Smooth muscle cell (in vitro differentiated cells): ENCODE data around the gene DYNC1I1. TPM values are rescaled to one million over a fixed set of nuclear protein-coding genes. Genes with fewer than 3 reads are reported as not detected.

ENCODE experiments used
- DNase-seq: peaks from one replicate; lab custom pipeline; 2025; ENCODE audit not compliant: unreplicated experiment; lab: John Stamatoyannopoulos, UW
- H2AFZ ChIP-seq: fragments of 200-600 bp; sonication (generic); 2 replicates; pipeline ENCODE4 v1.6.0; 2016; ENCODE audit warnings: antibody characterized with exemption, low read depth, mild to moderate bottlenecking
- H3F3A ChIP-seq: fragments of 200-600 bp; sonication (generic); 2 replicates; pipeline ENCODE4 v1.6.0; 2017; ENCODE audit warnings: antibody characterized with exemption, low read depth
- H3K27ac ChIP-seq: fragments of 200-600 bp; sonication (generic); 2 replicates; pipeline ENCODE4 v1.5.1; 2016; ENCODE audit warnings: low read depth, mild to moderate bottlenecking
- H3K27me3 ChIP-seq: fragments of 200-600 bp; sonication (generic); 2 replicates; pipeline ENCODE4 v1.6.1; 2016; ENCODE audit warnings: low read depth, mild to moderate bottlenecking
- H3K36me3 ChIP-seq: fragments of 200-600 bp; sonication (generic); 2 replicates; pipeline ENCODE4 v1.5.1; 2016; ENCODE audit warnings: low read depth
- H3K4me1 ChIP-seq: fragments of 200-600 bp; sonication (generic); 2 replicates; pipeline ENCODE4 v1.5.1; 2016; ENCODE audit warnings: low read depth
- H3K4me2 ChIP-seq: fragments of 200-600 bp; sonication (generic); 2 replicates; pipeline ENCODE4 v1.6.0; 2016; ENCODE audit warnings: mild to moderate bottlenecking
- H3K4me3 ChIP-seq: fragments of 200-600 bp; sonication (generic); 2 replicates; pipeline ENCODE4 v1.5.1; 2016; ENCODE audit warnings: mild to moderate bottlenecking
- H3K79me2 ChIP-seq: fragments of 200-600 bp; sonication (generic); 2 replicates; pipeline ENCODE4 v1.6.0; 2016; ENCODE audit warnings: low read depth, mild to moderate bottlenecking
- H3K9ac ChIP-seq: fragments of 200-600 bp; sonication (generic); 2 replicates; pipeline ENCODE4 v1.6.0; 2016; ENCODE audit warnings: low read depth
- H3K9me3 ChIP-seq: fragments of 200-600 bp; sonication (generic); replicated peaks from 2 replicates; pipeline ENCODE4 v1.5.1; 2016; ENCODE audit warnings: low read depth
- H4K20me1 ChIP-seq: fragments of 200-600 bp; sonication (generic); 2 replicates; pipeline ENCODE4 v1.6.0; 2016; ENCODE audit warnings: low read depth
- WGBS: methylation state at CpG from one replicate; pipeline ENCODE4 v1.1.7; 2016; ENCODE audit warnings: low lambda C conversion rate; 5-methylcytosine and 5-hydroxymethylcytosine counted together
- polyA plus RNA-seq: library from polyadenylated mRNA; unstranded; fragments of >200 nt; fragmentation: Nextera tagmentation; extraction: Ambion mirVana; gene quantifications from 2 replicates; pipeline ENCODE4 v1.2.1, GENCODE V29; 2016
- total RNA-seq: library from RNA; depleted of rRNA; stranded (reverse); fragments of >200 nt; gene quantifications from 2 replicates; pipeline ENCODE4 v1.2.3, GENCODE V29; 2014
- TF ChIP-seq, protein P1 (sequence below): fragments of 200-600 bp; sonication (generic); IDR thresholded peaks from 2 replicates; pipeline ENCODE4 v1.5.1; 2017; ENCODE audit warnings: borderline replicate concordance, mild to moderate bottlenecking, antibody characterized with exemption; ENCODE audit not compliant: insufficient read depth, poor library complexity, severe bottlenecking

The DYNC1I1 gene
- total and polyA plus RNA-seq, 2 experiments from 2014 or later: 1.1 to 2.4 TPM

DNA sequence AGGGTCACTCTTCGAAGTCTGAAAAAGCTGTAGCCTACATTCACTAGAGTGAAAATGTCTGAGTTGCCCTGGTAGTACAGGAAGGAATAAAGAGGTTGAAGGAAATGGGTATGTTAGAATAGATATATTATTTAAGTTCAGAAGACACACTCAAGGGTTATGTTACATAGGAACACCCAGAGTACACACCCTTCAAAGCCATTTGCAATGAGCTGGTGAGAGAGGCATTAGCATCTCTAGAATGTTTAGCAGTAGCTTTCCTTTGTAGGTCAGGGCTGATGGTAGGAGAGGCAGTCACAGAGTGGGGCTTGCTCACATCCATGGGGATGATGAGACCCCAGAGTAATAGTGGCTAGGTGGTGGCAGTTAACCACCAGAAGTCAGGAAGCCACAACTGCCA is 328.4 kb downstream of the DYNC1I1 start:
- H3K36me3 ChIP-seq: no peaks in the 10 kb centered on the region
- no peaks in the 10 kb centered on the region for H3K27me3 ChIP-seq
- 86% methylated on average over 1 of the region's 1 CpG for WGBS
- DNase-seq: no peak
- H3K4me3 ChIP-seq: no peak overlapping the region
- no peak overlapping the region for H3K27ac ChIP-seq
- H3F3A ChIP-seq: no peaks in the 10 kb centered on the region
- no peak overlapping the region for H3K4me2 ChIP-seq
- no peaks in the 10 kb centered on the region for H3K9me3 ChIP-seq
- no peaks in the 10 kb centered on the region for H3K4me1 ChIP-seq
- H3K79me2 ChIP-seq: no peaks in the 10 kb centered on the region
- H3K9ac ChIP-seq: no peak overlapping the region
- H2AFZ ChIP-seq: no peak overlapping the region
- TF ChIP-seq, protein P1, sequence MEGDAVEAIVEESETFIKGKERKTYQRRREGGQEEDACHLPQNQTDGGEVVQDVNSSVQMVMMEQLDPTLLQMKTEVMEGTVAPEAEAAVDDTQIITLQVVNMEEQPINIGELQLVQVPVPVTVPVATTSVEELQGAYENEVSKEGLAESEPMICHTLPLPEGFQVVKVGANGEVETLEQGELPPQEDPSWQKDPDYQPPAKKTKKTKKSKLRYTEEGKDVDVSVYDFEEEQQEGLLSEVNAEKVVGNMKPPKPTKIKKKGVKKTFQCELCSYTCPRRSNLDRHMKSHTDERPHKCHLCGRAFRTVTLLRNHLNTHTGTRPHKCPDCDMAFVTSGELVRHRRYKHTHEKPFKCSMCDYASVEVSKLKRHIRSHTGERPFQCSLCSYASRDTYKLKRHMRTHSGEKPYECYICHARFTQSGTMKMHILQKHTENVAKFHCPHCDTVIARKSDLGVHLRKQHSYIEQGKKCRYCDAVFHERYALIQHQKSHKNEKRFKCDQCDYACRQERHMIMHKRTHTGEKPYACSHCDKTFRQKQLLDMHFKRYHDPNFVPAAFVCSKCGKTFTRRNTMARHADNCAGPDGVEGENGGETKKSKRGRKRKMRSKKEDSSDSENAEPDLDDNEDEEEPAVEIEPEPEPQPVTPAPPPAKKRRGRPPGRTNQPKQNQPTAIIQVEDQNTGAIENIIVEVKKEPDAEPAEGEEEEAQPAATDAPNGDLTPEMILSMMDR: no peak
- no peaks in the 10 kb centered on the region for H4K20me1 ChIP-seq

DNA sequence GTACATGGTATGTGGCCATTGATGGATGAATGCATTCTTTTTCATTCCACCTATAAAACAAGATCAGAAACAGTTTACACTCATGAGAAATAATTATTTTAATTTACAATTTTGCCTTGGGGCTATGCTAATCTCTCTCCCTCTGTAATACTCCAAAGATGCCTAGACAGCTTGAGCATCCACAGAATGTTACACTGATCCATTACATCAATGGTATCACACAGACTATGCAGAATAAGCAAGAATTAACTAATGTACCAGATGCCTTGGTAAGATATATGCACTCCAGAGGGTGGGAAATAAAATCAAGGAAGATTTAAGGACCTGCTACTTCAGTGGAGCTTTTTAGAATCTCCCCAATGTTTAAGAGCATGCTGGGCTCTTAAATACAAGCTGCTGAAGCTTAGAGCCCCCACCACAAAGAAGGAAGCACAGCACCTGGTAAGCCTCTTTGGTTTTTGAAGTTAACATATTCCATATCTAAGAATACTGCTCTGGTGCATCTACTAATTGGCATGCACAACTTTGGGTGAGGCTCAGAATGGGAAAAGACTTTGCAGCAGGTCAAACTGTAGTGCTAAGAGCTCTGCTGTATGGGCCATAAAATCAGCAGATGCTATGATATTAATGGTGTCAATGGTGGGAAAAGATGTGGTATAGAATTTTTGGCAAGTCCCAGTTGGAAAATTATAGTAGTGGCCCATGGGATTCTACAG is 329.9 kb downstream of the DYNC1I1 start:
- DNase-seq: no peak
- H3K36me3 ChIP-seq: no peaks in the 10 kb centered on the region
- no peak overlapping the region for H3K27ac ChIP-seq
- H4K20me1 ChIP-seq: no peaks in the 10 kb centered on the region
- no peaks in the 10 kb centered on the region for H3K79me2 ChIP-seq
- no peak overlapping the region for H3K4me3 ChIP-seq
- no peak overlapping the region for H3K9ac ChIP-seq
- H3F3A ChIP-seq: no peaks in the 10 kb centered on the region
- H3K27me3 ChIP-seq: no peaks in the 10 kb centered on the region
- H2AFZ ChIP-seq: no peak overlapping the region
- no peak overlapping the region for H3K4me2 ChIP-seq
- H3K9me3 ChIP-seq: no peaks in the 10 kb centered on the region
- no peaks in the 10 kb centered on the region for H3K4me1 ChIP-seq
- TF ChIP-seq, protein P1: no peak

DNA sequence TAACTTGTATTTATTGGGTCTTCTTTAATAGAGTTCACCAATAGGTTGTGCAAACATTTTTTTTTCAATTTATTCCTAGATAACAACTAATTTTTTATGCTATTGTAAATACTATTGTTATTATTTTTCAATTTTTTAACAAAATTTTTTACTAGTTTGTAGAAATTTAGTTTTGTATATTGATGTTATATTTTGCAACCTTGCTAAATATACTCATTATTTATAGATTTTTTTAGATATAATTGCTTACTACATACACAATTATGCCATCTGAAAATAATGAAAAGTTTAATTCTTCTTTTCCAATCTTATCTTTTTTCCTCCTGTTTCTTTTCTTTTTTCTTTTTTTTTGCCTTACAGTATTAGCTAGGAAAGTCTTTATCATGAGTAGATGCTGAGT is 332.6 kb downstream of the DYNC1I1 start:
- TF ChIP-seq, protein P1: no peak
- Histone ChIP-seq H3K36me3 (no peaks in the 10 kb centered on the region), H2AFZ (no peak overlapping the region), H3F3A (no peaks in the 10 kb centered on the region), H3K27me3 (no peaks in the 10 kb centered on the region), H4K20me1 (no peaks in the 10 kb centered on the region), H3K4me2 (no peak overlapping the region), H3K9me3 (no peaks in the 10 kb centered on the region), H3K4me3 (no peak overlapping the region), H3K9ac (no peak overlapping the region), H3K4me1 (no peaks in the 10 kb centered on the region), H3K79me2 (no peaks in the 10 kb centered on the region), H3K27ac (no peak overlapping the region)
- no peak for DNase-seq

DNA sequence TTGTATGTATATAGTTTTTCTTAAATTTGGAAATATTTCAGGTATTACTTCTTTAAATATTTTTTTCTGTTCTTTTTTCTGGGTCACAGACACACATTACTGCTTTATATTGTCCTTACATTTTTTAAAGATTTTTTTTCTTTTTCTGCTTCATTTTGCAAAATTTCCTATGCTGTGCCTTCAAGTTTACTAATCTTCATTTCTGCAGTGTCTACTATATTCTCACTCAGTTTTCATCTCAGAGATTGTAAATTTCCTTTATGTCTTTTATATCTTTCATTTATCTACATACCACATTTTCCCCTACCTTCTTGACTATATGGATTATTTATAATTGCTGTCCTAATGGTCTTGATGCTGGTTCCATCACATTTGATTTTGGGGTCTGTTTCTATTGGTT is 339.1 kb downstream of the DYNC1I1 start:
- TF ChIP-seq, protein P1: no peak
- Histone ChIP-seq H3K27ac (no peak overlapping the region), H3F3A (no peaks in the 10 kb centered on the region), H3K79me2 (no peaks in the 10 kb centered on the region), H3K4me2 (no peak overlapping the region), H3K9me3 (no peaks in the 10 kb centered on the region), H3K9ac (no peak overlapping the region), H3K4me1 (no peaks in the 10 kb centered on the region), H3K27me3 (no peaks in the 10 kb centered on the region), H2AFZ (no peak overlapping the region), H3K4me3 (no peak overlapping the region), H3K36me3 (no peaks in the 10 kb centered on the region), H4K20me1 (no peaks in the 10 kb centered on the region)
- DNase-seq: no peak
